ENCODE data around the gene PPIL6.
"Not testable (repeated sequence)": the region's sequence is repeated elsewhere in the genome, so short reads cannot be mapped to it uniquely, and the experiment has no call there.

Gene PPIL6

DNA sequence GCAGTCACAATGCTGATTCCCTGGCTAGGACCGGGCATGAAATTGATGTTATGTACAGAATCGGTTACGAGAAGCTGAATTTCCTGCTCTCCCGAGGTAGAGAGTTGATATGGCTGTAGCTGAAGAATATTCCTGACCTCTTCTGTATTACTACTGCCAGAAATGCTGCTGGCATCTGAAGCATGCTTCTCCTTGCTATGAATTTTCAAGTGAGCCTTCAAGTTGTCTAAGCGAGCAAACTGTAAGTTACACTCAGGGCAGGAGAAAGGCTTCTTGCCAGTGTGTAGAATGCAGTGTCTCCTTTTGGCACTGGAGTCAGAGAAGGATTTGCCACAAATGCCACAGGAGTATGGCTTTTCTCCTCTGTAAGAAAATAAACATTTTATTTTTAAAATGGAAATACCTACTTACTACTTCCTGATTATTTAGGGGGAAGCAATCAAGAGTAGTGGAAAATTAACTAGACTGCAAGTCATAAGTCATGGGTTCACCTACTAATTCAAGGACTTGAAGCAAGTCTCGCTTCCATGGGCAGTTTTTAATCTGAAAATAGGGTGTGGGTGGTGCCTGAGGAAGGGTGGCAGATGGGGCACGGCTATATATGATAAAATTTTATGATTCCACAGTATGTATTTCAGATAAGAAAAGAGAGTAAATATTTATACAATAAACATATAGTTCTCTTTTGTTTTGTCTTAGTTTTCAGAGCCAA is 25.9 kb upstream of the PPIL6 start:
- no peak for DNase-seq

DNA sequence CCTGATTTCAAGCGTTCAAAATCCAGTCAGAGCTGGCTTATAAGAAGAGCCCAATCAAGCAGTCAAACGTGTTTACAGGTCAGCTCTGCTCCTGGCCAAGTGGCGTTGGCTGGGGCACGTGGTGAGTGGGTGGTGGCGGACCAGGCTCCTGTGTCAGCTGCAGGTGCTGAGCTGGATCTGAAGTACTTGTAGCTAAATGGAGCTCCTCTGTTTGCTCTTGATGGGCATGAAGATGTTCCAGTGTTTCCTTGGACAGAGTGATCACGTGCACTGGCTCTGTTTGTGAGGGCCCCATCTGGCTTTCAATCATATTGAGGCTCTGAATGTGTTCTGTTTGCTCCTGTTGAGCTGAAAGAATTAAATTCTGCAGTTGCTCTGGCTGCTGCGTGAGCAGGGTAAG is 25.3 kb upstream of the PPIL6 start:
- DNase-seq = no peak

DNA sequence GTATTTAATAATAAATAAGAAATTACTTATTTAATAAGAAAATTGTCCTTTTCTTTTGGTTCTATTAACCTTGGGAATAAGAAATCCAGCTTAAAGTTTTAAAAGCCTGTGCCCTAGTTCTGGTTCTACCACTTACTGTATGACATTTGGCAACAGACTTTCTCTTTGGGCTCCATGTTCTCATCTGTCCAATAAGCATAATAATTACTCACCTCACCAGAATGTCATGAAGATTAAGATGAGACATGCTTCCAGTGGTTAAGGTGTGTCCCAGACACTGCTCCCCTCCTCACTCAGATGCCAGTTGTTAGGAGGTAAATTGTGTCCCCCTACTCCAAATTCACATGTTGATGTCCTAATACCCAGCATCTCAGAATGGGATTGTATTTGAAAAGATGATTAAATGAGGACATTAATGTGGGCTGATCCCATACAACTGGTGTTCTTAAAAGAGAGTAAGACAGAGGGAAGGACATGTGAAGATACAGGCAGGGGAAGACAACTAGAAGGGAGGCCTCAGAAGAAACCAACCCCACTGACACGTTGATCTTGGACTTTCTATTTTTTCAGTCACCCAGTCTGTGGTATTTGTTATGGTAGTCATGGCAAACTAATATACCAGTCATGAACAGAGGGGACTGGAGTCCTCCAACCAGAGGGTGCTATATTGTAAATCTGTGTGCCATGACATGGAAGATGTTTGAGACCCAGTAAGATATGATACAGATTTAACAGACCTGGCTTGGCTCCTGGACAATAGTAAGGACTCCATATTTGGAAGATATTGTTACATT is 21.5 kb upstream of the PPIL6 start:
- no peak for DNase-seq

DNA sequence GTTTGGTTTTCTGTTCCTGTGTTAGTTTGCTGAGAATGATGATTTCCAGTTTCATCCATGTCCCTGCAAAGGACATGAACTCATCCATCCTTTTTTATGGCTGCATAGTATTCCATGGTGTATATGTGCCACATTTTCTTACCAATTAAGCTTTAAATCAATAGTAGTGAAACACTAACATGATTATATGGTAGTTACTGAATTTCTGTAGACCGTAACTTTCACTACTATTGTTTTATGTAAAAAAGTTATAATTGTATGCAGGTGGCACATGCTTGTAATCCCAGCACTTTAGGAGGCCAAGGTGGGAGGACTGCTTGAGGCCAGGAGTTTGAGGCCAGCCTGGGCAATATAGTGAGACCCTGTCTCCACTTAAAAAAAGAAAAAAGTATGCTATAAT is 20.8 kb upstream of the PPIL6 start:
- DNase-seq = not testable (repeated sequence)

DNA sequence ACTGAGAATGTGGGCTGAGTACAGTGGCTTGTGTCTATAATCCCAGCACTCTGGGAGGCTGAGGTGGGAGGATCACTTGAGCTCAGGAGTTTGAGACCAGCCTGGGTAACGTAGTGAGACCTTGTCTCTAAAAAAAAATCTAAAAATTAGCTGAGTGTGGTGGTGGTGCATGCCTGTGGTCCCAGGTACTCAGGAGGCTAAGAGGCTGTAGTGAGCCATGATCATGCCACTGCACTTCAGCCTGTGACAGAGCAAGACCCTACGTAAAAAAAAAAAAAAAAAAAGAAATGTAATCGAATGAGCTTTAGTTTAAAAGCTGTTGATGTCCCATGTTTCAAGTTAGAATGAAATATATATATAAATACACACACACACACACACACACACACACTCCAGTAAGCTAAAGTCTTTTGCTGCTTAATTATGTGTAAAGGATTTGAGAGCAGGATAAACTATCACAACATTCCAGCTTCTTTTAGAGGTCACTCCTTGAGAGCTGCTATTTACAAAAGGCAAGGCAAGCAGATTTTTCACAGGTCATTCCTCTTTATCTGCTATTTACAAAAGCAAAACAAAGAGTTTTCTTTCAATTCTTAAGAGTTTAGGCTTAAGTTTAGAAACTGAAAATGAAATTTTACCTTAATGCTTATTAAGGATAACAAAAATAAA is 19.9 kb upstream of the PPIL6 start:
- DNase-seq = no peak

DNA sequence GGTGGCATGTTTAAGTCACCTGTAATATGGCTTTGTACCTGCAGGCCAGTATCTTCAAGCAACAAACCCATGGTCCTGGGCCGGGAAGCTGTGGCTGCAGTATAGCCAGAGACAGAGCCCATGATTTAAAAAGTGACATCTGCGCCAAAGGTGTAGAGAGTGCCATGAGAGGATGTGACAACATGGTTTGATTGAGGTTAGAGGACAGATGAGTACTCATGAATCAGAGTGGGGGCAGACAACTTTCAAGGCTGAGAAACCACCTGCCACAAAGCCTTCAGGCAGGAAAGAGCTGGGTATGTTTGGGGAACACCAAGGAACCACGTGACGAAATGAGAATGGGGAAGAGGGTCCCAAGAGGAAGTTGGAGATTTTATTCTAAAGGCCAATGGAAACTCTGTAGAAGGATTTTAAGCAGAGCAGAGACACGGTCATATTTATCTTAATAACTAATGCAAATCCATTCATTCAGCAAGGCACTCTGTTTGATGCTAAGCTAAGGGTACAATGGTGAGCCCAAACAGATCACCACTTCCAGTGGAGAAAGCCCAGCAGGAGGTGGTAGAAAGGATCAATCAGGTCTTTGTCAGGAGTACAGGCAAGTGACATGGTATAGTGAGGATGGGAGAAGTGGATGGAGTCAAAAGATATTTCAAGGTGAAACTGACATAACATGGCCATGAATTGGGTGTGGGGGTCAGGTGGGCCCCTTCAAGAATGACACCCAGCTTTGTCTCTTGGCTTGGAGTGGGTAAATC is 18.5 kb upstream of the PPIL6 start:
- peak; percentile 80 for DNase-seq

DNA sequence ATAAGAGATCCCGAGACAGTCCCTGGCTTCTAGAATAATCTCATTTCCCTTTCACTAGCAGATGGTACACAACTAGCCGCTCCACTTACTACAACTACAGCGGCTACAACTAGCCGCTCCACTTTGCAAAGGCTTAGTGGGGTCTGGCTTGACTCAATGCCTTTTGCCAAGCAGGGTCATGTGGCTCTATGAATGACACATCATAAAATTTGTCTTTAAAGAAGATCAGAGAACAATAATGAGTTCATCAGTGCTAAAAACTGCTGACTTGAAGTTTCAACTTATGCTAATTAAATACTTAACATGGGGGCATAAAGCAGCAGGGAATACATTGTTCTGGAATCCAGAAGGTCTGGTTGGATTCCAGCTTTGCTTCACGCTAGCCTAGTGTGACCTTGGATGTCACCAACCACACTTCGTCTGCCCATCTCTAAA is 17.2 kb upstream of the PPIL6 start:
- DNase-seq = no peak

DNA sequence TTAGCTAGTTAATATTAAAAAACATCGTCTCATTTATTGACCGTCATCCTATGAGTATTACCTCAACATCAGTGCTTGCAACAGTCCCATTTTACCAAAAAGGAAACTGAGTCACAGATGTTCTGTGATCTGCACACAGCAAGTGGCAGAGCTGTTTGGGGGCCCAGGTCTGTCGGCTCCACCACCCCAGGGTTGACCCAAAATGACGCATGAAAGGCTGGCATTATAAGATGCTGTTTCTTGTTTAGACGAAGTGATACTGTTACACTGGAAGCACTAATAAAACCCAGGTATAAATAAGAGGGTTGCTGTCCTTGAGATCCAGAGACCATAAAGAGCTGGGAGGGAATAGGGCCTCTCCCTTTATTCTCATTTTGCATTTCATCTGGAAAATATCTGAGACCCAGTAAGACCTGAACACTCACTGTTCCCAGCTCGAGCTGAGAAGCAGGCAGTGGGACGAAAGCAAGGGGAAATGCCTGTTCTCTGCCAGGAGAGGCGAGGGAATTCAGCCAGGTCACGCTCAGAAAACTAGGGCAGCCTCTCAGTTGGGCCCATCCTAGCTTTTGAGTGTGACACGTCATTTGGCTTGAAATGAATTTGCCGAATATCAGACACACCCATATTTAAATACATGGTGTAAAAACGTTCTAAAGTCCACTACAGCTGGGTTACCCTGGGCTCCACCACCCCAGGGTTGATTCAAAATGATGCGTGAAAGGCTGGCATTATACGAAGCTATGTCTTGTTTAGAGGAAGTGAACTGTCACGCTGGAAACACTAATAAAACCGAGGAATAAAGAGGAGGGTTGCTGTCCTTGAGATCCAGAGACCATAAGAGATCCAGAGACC is 16.5 kb upstream of the PPIL6 start:
- DNase-seq = no peak

DNA sequence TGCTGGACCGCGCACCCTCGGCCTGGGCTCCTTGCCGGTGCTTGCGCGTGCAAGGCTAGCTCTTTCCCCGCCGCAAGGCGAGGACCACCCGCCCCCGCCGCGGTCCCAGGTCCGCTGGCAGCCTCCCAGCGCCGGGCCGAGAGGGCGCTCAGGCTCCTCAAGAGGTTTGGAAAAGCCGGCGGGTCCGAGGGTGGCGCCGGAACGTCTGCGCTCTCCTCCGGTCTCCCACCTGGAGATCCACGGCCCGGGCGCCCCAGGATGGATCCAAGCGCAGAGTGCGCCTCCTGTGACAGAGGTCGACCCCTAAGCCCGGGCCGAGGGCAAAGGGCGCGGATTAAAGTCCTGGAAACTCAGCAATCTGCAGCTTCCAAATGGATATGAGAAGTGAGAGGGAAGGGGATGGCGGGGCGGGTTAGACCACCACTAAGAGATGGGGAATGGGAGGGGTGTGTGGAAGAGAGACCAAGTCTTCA is 15.7 kb upstream of the PPIL6 start:
- no peak for DNase-seq

DNA sequence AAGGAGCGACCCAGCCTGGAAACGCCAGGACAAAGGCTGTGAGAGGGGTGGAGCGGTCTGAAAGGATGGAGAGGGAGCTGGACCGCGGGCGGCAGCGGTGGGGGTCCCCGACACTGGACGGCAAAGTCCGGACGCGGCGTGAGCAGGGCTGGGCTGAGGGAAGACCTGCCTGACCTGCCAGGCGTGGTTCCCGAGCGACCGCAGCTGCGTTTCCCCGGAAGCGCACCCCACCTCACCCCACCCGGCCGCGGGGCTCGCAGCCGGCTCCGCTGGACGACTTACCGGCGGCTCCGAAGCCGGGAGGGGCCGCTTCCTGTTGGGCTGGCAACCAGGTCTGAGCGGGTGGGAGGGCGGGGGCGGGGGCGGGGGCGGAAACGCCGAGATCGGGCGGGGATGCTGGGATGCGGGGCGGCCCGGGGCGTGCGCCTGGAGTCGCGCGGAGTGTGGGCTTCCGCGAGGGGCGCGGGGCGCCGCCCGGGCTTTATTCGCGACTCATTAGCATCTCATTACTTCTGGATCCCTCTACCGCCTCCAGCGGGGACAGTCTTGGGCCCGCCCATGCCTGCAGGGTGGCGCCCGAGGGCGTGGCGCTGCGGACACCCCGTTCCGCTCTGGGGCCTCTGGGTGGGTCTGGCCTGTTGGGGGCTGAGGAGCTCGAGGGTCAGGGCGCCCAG is 15.1 kb upstream of the PPIL6 start, which contains the start of gene MICAL1:
MICAL1 (minus strand) TSS at position 336 of the 674 bp plus-strand sequence. CDS start 1,576 bp downstream, outside the sequence.
- DNase-seq = peak; percentile 81

DNA sequence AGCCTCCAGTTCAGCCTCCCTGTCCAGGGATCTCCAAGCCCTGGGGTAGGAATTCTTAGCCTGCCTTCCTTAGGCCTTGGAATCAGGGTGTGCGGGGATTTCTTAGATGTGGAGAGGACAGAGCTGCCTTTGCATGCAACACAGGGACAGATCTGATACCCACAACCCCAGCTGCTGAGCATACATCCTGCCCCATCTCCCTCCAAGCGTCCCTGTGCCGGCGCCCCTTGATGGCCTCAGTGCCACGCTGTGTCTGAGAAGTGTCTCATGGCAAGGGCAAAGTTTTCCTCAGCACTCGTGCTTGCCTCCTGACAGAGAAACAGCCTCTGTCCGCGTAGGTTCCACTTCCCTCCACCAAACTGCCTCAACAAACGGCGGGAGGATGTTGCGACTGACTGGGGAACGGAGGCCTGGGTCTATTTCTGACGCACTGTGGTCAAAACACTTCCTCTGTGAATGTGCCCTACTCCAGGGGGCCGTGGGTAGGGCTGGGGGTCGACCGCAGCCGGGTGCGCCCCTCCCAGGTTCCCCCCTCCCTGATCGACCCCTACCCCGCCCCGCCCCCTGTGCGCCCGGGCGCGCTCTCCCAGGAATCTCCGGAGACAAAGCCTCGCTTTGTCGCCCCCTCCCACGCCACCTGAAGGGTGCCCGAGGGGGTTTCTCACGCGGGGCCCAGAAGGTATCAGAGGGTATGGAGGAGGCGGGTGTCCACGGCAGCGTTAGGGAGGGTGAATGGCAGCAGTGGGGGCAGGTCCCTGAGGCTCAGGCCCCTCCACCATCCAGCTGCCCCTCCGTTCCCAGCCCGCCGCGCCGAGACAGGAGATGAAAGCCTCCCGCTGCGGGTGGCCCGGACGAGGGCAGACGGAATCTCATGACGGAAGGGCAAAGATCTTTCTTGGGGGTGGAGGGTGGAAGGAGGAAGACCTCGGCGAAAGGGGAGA is 14.3 kb upstream of the PPIL6 start:
- DNase-seq = peak; percentile 89

DNA sequence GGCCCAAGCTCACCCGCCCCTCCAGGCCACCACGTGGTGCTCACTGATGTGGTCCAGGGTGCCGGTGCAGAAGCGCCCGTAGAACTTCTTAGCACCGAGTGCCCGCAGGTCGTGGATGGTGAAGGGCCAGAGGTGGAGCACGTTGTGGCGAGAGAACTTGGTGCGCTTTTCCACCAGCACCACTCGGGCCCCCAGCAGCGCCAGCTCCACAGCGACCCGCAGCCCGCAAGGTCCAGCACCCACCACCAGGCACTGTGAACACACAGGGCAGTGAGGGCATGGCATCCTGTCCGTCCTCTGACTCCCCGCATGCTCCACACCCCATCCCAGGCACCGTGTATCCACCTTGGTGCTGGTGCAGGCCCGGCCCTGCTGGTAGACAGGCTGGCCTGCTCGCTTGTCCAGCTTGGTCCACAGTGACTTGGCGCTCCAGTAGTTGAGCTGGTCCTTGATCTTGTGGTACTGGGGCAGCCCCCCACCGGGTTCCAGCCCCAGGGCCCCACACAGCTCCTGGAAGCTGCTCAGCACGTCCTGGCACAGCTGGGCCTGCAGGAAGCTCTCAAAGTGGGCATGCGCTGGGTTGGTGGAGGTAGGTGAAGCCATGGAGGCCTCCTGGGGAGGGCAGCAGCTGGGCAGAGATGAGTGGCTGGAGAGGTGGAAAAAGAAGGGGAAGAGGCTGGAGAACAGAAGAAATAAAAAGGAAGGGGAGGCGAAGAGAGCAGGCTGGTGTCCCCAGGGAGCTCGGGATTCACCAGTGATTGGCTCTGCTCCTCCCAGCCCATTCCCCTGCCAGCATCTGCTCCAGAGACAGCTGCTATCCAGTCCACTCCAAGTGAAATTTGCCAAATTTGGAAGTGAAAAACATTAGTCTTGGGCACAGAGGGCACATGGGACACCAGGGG is 13.4 kb upstream of the PPIL6 start:
- peak; percentile 12 for DNase-seq

DNA sequence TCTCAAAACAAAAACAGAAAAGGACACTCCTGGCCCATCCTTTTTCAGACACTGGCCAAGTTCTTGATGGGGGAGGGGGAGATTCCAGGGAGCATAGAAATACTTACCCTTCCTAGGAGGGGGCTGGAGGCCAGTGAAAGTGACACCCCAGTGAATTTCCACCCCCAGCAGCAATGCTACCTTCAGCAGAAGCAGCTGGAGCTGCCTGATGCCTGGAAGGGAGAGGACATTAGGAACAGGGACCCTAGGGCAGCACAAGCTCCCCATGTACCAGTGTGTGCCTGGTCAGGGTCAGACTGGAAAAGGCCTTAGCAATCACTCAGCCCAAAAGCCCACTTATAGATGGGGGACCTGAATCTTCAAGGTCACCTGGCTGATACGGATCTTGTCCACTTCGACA is 12.7 kb upstream of the PPIL6 start:
- DNase-seq = no peak

DNA sequence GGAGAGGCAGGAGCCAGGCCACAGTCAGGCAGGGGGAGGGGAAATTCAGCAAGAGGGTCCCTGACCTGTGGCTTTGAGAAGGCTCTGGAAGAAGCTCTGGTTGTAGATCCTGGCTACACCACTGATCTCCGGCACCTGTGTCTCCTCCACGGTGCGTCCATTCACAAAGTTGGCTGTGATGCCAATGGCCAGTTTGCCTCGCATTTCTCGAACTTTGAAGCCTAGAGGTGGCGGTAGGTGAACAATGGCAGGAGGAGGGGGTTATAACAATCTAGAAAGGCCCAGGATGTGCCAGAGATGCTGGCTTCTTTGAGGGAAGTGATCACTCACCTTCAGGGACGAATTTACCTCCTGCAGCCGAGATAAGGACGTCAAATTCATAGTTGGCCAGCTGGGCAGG is 11.8 kb upstream of the PPIL6 start:
- no peak for DNase-seq

DNA sequence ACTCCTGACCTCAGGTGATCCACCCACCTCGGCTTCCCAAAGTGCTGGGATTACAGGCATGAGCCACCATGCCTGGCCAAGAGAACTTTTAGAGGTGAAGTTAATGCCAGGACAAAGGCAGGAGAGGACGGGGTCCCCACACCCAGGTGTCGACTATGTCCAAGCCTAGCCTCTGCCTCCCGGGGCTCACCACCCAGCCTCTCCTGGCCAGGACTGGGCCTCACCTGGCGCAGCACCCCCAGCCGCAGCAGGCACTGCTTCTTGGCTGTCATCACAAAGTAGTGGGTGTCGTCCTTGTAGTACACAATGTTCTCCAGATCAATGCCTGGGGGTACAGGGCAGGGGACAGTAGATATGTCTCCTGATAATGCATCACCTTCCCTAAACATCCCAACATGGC is 10.9 kb upstream of the PPIL6 start:
- no peak for DNase-seq

DNA sequence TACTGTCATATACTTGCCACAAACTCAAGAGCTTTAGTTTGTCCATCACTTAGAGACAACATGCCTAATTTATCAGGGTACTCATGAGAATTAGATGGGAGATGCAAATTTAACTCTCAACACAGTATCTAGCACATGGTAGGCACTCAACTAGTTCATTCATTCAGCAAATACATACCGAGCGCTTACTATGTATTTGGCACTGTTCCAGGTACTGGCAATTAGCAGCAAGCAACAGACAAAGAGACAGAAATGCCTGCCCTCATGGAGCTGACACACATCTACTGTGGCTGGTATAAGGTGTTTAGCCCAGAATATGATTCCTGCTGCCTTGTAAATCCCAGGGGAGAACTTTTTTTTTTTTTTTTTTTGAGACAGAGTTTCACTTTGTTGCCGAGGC is 10.4 kb upstream of the PPIL6 start:
- no peak for DNase-seq

DNA sequence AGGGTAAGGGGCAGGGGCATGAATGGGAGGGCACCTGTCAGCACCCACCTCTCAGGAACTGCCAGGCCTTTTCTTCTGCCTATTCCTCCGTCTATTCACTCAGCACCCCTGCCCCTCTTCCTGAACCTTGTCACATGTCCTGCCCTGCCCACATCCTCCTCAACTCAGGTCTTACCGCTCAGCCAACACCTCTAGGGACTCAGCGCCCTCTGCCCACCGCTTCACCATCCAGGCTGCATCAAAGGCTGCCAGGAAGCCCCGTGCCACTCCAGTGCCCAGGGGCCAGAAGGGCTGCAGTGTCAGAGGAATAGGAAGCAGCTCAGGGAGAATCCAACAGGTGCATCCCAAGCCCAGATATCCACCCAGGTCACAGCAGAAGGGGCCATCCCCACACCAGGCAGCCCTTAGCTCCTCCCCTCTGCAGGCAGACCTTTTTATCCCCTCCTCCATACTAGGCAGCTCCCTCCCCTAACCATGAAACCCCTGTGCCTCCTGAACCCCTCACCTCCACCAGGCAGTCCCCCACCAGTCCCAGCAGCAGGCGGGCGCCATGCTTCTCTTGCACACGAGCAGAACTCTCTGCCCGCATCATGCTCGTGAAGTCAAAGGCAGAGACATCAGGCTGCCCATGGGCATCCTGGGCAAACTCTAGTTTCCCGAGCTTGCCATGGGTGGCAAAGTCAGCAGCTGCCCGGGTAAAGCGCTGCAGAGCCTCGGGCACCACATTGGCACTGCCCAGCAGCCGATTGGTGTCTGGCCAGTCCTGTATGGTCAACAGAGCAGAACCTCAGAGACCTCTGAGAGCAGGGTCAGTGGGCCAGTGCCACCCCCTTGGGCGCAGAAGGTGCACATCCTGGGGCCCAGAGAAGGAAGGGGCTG is 9.6 kb upstream of the PPIL6 start:
- no peak for DNase-seq
